HUES48 (cell line): Measurements from ENCODE around the gene NDUFV2.

Experiments used
- H3K27ac ChIP-seq: one replicate; pipeline ENCODE4 v1.7.0; 2013; ENCODE audit warnings: low read depth, low read length, inconsistent platforms
- H3K27me3 ChIP-seq: 2 replicates; pipeline ENCODE4 v1.6.1; 2013; ENCODE audit warnings: mild to moderate bottlenecking, low read length; ENCODE audit not compliant: control insufficient read depth, insufficient read depth
- H3K36me3 ChIP-seq: 2 replicates; pipeline ENCODE4 v1.6.1; 2013; ENCODE audit warnings: low read length; ENCODE audit not compliant: control insufficient read depth, insufficient read depth
- H3K4me1 ChIP-seq: 2 replicates; pipeline ENCODE4 v1.6.1; 2013; ENCODE audit warnings: mild to moderate bottlenecking, low read length; ENCODE audit not compliant: control insufficient read depth, insufficient read depth
- H3K4me3 ChIP-seq: 2 replicates; pipeline ENCODE4 v1.5.1; 2013; ENCODE audit warnings: mild to moderate bottlenecking, low read depth, low read length
- H3K9ac ChIP-seq: 2 replicates; pipeline ENCODE4 v1.6.1; 2013; ENCODE audit warnings: mild to moderate bottlenecking, low read depth, low read length, moderate library complexity
- H3K9me3 ChIP-seq: 2 replicates; pipeline ENCODE4 v1.6.1; 2013; ENCODE audit warnings: low read length; ENCODE audit not compliant: control insufficient read depth, insufficient read depth

The NDUFV2 gene

DNA sequence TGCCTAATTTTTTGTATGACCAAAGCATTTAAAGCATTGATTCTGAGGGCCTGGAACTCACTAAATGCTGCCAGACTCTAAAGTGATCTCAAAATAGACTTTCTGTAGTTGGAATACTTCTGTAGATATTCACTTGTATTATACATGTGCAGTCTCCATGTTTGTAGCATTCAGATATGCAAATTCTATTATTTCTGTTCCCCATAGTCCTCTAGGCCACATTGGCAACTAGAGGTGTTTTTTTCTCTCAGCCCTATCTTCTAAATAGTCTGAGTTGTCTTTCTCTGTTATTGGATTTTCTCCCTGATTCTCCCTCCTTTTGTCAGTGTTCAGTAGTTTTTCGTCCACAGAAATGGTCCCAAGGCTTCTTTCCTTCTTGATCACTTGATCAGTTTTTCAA lies 72.6 kb downstream of the NDUFV2 start:
- H3K4me3 ChIP-seq, result no peak overlapping the region
- H3K27ac ChIP-seq, result no peak overlapping the region
- no peaks in the 10 kb centered on the region for H3K36me3 ChIP-seq

DNA sequence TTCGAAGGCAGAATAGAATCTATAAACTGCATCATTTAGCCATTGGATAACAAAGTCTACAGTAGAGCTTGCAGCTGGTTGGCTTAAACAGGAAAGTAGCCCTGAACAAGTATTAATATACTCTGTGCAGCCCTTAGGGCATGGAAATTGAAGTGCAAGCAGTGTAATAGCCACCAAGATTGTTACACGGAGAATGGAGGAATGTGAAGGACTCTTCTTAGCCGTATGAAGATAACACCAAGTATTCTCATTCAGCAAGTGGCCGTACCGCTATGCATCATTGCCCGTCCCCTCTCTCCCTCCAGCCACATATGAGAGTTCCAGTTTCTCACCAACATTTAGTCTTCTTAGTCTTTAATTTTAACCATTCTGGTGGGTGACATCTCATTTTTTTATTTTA lies 74.5 kb downstream of the NDUFV2 start:
- no peak overlapping the region for H3K27ac ChIP-seq

More for the DNA sequence above, 72.6 kb downstream of the NDUFV2 start:
- Histone ChIP-seq H3K9ac (no peak overlapping the region), H3K9me3 (no peaks in the 10 kb centered on the region), H3K4me1 (no peaks in the 10 kb centered on the region), H3K27me3 (no peaks in the 10 kb centered on the region)

DNA sequence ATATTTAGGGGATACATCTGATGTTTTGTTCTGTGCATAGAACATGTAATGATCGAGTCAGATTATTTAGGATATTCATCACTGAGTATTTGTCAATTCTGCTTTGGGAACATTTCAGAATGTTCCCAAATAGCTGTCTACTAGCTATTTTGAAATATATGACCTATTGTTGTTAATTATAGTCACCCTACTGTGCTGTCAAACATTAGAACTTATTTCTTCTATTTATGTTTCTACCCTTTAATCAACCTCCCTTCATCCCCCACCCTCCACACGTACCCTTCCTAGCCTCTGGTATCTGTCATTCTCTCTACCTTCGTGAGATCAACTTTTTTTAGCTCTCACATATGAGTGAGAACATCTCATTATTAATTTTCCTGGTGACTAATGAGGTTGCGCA lies 75.0 kb downstream of the NDUFV2 start:
- no peak overlapping the region for H3K4me3 ChIP-seq
- no peaks in the 10 kb centered on the region for H3K4me1 ChIP-seq
- H3K9me3 ChIP-seq, result no peaks in the 10 kb centered on the region
- H3K27me3 ChIP-seq, result no peaks in the 10 kb centered on the region
- H3K36me3 ChIP-seq, result 0 out of 2 replicates have a peak, but pooled peaks cover 2% of the 10 kb centered on the region
- H3K9ac ChIP-seq, result no peak overlapping the region
- no peak overlapping the region for H3K27ac ChIP-seq

More for the DNA sequence above, 74.5 kb downstream of the NDUFV2 start:
- Histone ChIP-seq H3K4me3 (no peak overlapping the region), H3K4me1 (no peaks in the 10 kb centered on the region), H3K27me3 (no peaks in the 10 kb centered on the region), H3K9ac (no peak overlapping the region), H3K9me3 (no peaks in the 10 kb centered on the region), H3K36me3 (no peaks in the 10 kb centered on the region)

DNA sequence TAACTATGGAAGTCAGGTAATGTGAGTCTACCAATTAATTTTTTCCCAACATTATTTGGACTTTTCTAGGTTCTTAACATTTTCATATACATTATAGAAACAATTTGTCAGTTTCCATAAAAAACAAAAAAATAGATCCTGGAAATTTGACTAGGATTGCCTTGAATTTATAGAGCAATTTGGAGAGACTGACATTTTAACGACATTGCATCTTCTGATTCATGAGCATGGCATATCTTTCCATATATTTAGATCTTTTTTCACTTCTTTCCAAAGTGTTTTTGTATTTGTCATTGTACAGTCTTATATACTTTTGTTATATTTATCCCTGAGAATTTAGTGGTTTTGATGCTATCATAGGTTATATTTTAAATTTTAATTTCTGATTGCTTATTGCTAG lies 76.1 kb downstream of the NDUFV2 start:
- H3K36me3 ChIP-seq, result 0 out of 2 replicates have a peak, but pooled peaks cover 3% of the 10 kb centered on the region
- H3K27ac ChIP-seq, result no peak overlapping the region
- H3K9ac ChIP-seq, result no peak overlapping the region
- H3K27me3 ChIP-seq, result no peaks in the 10 kb centered on the region
- no peak overlapping the region for H3K4me3 ChIP-seq
- no peaks in the 10 kb centered on the region for H3K9me3 ChIP-seq
- H3K4me1 ChIP-seq, result no peaks in the 10 kb centered on the region

DNA sequence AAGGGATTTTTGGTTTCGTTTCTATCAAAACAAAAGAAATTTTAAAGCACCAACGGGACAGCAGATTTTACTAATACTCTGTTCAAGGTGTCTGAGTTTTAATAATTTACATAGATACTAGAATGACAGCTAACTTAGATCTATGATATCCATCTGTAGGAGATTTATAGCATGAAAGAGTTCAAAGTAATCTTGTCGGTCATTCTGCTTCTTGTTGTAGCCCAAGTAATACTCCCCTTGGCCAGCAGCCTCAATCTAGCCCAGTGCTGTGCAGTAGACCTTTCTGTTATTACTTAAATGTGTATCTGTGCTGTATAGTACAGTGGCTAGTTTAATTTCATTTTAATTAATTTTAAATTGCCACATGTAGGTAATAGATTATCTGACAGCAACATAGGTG lies 78.8 kb downstream of the NDUFV2 start:
- 0 out of 2 replicates have a peak, but pooled peaks cover 3% of the 10 kb centered on the region for H3K36me3 ChIP-seq
- no peaks in the 10 kb centered on the region for H3K9me3 ChIP-seq
- H3K27me3 ChIP-seq, result no peaks in the 10 kb centered on the region
- H3K4me1 ChIP-seq, result peaks cover 3% of the 10 kb centered on the region; the same call in 1 of the 2 replicates
- H3K27ac ChIP-seq, result no peak overlapping the region
- H3K4me3 ChIP-seq, result no peak overlapping the region
- H3K9ac ChIP-seq, result no peak overlapping the region

DNA sequence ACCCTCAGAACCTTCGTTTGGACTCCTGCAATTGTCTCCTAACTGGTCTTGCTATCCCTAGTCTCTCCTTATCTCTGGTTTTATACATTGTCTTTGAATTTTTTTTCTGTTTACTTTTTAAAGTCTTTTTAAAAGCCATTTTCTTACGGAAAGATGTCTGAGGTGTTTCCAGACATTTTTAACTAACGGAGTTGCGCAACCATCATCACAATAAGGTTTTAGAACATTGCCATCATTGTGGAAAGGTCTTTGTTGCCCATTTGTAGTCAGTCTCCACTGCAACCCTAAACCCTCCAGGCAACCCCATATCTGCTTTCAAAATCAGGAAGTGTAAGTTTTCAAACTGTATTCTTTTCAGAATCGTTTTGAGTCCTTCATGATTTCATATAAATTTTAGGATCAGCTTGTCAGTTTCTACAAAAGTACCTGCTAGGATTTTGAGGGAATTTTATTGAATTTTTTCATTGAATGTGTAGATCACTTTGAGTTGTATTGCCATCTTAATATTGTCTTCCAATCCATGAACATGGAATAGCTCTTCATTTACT lies 80.4 kb downstream of the NDUFV2 start:
- Histone ChIP-seq H3K36me3 (0 out of 2 replicates have a peak, but pooled peaks cover 3% of the 10 kb centered on the region), H3K4me3 (no peak overlapping the region), H3K9ac (no peak overlapping the region), H3K27me3 (no peaks in the 10 kb centered on the region), H3K27ac (no peak overlapping the region), H3K4me1 (peaks cover 3% of the 10 kb centered on the region; the same call in 1 of the 2 replicates), H3K9me3 (no peaks in the 10 kb centered on the region)
